Limb (tissue), 2 donors: ENCODE data around the gene POGZ.
"Not testable (repeated sequence)": the region's sequence is repeated elsewhere in the genome, so short reads cannot be mapped to it uniquely, and the experiment has no call there.

Experiments
- DNase-seq, 2 donors: peaks; one replicate each; pipeline ENCODE4 v3.0.0-alpha.2; 2016; ENCODE audit errors: extremely low spot score in 2 of 2

The POGZ gene

GRCh38 chr1:151419819-151420218, 39.5 kb downstream of the POGZ start:
- no peak for DNase-seq

GRCh38 chr1:151418081-151418480, 41.2 kb downstream of the POGZ start:
- DNase-seq = no peak

GRCh38 chr1:151416231-151416630, 43.1 kb downstream of the POGZ start:
- no peak for DNase-seq

DNA sequence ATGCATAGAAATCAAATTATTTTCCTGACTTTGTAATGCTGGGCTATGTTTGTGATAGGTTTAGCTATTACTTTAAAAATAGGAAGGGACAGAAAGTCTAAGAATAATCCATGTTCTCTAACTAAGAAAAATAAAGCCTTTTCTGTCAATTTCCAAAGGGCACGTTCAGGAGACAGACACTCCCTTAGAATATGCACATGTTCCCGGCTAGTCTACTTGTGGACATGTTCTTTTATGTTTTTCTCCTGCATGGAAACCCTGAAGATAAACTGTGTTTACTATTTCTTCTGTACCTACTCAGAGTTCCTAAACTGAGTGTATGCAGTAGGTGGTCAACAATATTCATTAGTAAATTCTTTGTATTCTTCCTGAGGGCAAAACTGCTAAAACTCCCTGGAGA, 47.4 kb downstream of the POGZ start:
- no peak for DNase-seq

- no peak for DNase-seq
These were observed 50.4 kb downstream of the POGZ start for GRCh38 chr1:151408891-151409290.

GRCh38 chr1:151407304-151407703, 52.0 kb downstream of the POGZ start:
- DNase-seq = no peak

DNA sequence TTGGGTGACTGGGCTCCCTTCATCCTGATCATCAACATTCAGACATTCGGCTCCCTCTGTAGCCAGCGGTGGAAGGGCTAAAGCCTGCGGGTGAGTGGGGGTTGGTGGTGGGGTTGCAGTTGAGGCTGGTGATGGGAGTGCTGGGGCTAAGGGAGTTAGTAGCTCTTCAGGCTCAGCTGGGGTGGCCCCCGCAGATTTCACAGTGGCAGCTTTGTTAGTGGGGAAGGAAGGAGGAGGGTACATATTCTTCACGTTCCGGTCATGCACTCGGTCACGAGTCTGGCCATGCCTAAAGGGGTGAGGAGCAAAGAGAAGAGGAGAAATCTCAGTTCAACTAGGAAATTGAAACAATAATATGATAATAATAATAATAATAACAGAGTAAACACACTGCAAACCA, 53.1 kb downstream of the POGZ start:
- no peak for DNase-seq

- no peak for DNase-seq
These were observed 53.9 kb downstream of the POGZ start for GRCh38 chr1:151405187-151405951.

GRCh38 chr1:151403612-151404011, 55.7 kb downstream of the POGZ start:
- DNase-seq = no peak

DNA sequence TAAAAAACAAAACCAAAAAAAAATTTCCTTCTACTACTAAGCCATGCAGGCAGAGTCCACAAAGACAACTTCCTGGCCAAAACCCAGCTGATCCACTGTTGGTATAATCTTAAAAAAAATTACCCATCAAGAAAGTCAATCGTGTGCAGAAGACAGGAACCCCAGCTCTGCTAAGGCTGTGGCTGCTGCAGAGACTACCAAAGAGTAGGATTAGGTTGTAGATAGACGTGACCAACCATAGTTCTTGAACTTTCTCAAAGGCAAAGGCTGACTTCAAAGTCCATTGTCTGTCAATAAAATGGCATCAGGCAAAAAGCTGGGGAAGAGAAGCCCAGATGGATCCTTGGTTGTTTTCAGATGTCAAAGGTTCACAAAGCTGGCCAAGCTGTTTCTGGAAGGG, 56.5 kb downstream of the POGZ start:
- DNase-seq = no peak

DNA sequence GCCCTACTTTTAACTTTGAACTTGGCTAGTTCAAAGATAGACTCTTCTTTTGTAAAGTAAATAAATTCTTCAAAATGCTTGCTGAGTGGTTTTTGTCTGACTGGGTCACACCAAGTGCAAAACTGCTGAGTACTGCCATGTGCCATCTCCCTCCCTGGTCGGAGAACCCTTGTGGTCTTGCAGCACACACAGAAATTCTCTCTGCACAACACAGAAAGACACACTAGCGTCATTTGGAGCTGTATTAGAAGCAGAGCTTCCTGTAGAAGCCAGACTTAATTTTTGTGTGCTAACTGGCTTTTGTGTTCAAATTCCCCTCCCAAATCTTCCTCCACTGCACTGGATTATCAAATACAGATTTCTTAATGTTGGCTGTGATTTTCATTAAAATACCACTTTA, 57.4 kb downstream of the POGZ start:
- DNase-seq = no peak

DNA sequence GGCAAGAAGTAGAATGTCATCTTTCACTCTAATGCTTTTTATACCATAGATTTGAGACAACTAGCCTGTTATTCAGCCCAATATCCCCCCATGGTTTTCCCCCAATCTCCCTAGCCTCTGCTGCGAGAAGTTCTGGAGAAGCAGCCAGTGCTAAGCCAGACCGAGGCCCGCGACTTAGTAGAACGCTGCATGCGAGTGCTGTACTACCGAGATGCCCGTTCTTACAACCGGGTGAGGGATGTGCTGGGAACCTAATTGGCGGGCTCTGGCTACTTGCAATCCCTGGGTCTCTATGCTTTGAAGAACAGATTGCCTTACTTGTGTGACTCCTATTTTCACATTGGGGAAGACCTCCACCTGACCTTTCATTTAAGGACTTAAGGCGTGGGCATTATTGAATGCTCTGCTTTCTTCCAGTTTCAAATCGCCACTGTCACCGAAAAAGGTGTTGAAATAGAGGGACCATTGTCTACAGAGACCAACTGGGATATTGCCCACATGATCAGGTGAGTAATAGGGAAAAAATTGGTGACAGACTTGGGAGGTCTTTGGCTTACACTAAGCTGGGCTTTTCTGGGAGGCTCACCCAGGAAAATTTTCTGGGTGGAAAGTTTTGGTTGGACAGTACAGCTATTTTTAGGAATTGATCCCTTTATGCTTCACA, 58.0 kb downstream of the POGZ start:
- no peak for DNase-seq

GRCh38 chr1:151399324-151400171, 59.7 kb downstream of the POGZ start, which contains the start of gene PSMB4:
Gene PSMB4, plus strand, starts transcription at chr1:151399573. Its CDS starts 15 bp downstream, at chr1:151399588.
- peak; percentile 87 to 96 for DNase-seq

DNA sequence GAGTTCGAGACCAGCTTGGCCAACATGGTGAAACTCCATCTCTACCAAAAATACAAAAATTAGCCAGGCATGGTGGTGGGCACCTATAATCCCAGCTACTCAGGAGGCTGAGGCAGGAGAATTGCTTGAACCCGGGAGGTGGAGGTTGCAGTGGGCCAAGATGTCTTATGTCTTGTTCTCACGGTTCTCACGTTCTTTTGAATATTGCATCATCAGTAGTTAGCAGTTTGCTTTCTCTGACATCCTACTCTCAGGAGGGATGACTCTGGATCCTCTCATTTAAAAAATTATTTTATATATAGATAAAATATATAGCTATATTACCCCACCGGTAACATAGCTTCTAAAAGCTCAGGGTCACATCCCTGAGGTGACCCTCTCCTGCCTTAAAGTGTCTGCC, 63.0 kb downstream of the POGZ start:
- not testable (repeated sequence) for DNase-seq

DNA sequence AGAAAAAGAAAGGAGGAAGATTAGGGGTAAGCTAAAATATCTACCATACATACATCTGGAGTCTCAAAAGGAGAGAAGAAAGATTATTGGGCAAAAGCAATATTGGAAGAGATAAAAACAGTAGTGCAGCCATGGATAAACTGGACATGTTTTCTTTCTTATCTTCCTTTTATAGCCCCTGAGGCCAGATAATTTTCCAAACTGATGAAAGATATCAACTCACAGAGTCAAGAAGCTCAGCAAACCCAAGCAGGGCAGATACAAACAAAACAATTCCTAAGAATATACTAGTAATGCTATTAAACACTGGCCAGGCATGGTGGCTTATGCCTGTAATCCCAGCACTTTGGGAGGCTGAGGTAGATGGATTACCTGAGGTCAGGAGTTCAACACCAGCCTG, 65.7 kb downstream of the POGZ start:
- DNase-seq = no peak

- no peak for DNase-seq
These were observed 68.2 kb downstream of the POGZ start for GRCh38 chr1:151391079-151391563.

GRCh38 chr1:151390221-151391078, 68.8 kb downstream of the POGZ start:
- not testable (repeated sequence) for DNase-seq

- DNase-seq = no peak
These were observed 73.3 kb downstream of the POGZ start for GRCh38 chr1:151386002-151386401.

DNA sequence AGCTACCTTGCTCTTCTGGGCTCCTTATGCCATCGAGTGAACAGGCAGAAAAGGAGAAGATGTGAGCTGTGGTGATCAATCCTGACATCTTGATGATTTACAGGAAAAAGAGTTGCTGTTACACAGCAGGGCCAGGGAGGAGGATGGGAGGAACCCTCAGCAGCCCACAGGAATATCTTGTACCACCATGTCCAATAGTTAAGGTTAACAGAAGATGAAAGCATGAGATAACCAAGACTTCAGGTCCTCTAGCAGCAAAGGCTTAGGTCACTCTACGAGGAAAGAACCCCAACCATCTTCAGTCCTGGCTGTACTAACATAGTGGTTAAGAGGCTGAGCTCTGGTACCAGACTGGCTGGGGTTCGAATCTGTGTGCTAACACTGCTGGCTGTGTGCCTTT, 74.7 kb downstream of the POGZ start:
- no peak for DNase-seq

- DNase-seq = no peak
These were observed 82.0 kb downstream of the POGZ start for GRCh38 chr1:151377150-151377884.
